Progenitor cell of endocrine pancreas (in vitro differentiated cells): ENCODE data around the gene THSD4. TPM values are rescaled to one million over a fixed set of nuclear protein-coding genes. Genes with fewer than 3 reads are reported as not detected.
A peak's percentile ranks its signal among the peaks of the same experiment; 100 is the strongest.

Experiments
- DNase-seq: peaks from one replicate; pipeline ENCODE4 v3.0.0; 2021; ENCODE audit warnings: low spot score; ENCODE audit not compliant: unreplicated experiment
- H3K27ac Mint-ChIP-seq: 2 replicates; pipeline ENCODE4 v1.8.0; 2021; ENCODE audit warnings: mild to moderate bottlenecking, moderate library complexity, mixed read lengths
- H3K27me3 Mint-ChIP-seq: 2 replicates; pipeline ENCODE4 v1.8.0; 2021; ENCODE audit warnings: mixed read lengths
- H3K36me3 Mint-ChIP-seq: 2 replicates; pipeline ENCODE4 v1.8.0; 2022; ENCODE audit warnings: mixed read lengths; ENCODE audit not compliant: insufficient read depth
- H3K4me1 Mint-ChIP-seq: 2 replicates; pipeline ENCODE4 v1.8.0; 2021; ENCODE audit warnings: low read depth, mixed read lengths
- H3K4me3 Mint-ChIP-seq: 2 replicates; pipeline ENCODE4 v1.8.0; 2021; ENCODE audit warnings: low read depth, mild to moderate bottlenecking, moderate library complexity, mixed read lengths
- H3K9me3 Mint-ChIP-seq: 2 replicates; pipeline ENCODE4 v1.8.0; 2021; ENCODE audit warnings: low read depth, mixed read lengths
- CTCF ChIP-seq: fragments of 200-600 bp; sonication (generic); IDR thresholded peaks from one replicate; pipeline ENCODE4 v1.5.0; 2021; ENCODE audit warnings: antibody characterized with exemption, mild to moderate bottlenecking; ENCODE audit not compliant: unreplicated experiment
- total RNA-seq: library from RNA; stranded (reverse); gene quantifications from 2 replicates; pipeline ENCODE4 v1.2.1, GENCODE V29; 2021

The THSD4 gene
- total RNA-seq, 1 donor from 2014 or later: 6.8 TPM

GRCh38 chr15:71473751-71474150, 358.5 kb downstream of the THSD4 start:
- Mint-ChIP-seq H3K4me3 (no peak overlapping the region), H3K36me3 (no peaks in the 10 kb centered on the region), H3K4me1 (no peaks in the 10 kb centered on the region), H3K9me3 (peaks cover under 1% of the 10 kb centered on the region), H3K27ac (no peak overlapping the region), H3K27me3 (peaks cover 19% of the 10 kb centered on the region)
- TF ChIP-seq CTCF: no peak
- DNase-seq: no peak

GRCh38 chr15:71476823-71477222, 361.6 kb downstream of the THSD4 start:
- peaks cover 22% of the 10 kb centered on the region for H3K27me3 Mint-ChIP-seq
- H3K27ac Mint-ChIP-seq: no peak overlapping the region
- DNase-seq: no peak
- H3K4me3 Mint-ChIP-seq: no peak overlapping the region
- no peaks in the 10 kb centered on the region for H3K9me3 Mint-ChIP-seq
- no peaks in the 10 kb centered on the region for H3K4me1 Mint-ChIP-seq
- no peaks in the 10 kb centered on the region for H3K36me3 Mint-ChIP-seq
- TF ChIP-seq CTCF: no peak

GRCh38 chr15:71480556-71480955, 365.3 kb downstream of the THSD4 start:
- H3K4me3 Mint-ChIP-seq: no peak overlapping the region
- H3K36me3 Mint-ChIP-seq: no peaks in the 10 kb centered on the region

GRCh38 chr15:71484080-71484479, 368.8 kb downstream of the THSD4 start:
- peaks cover 2% of the 10 kb centered on the region for H3K4me1 Mint-ChIP-seq
- H3K36me3 Mint-ChIP-seq: no peaks in the 10 kb centered on the region
- no peak overlapping the region for H3K27ac Mint-ChIP-seq
- no peak for DNase-seq
- H3K4me3 Mint-ChIP-seq: no peak overlapping the region
- peaks cover 5% of the 10 kb centered on the region for H3K9me3 Mint-ChIP-seq
- no peak for TF ChIP-seq CTCF
- peaks cover 10% of the 10 kb centered on the region for H3K27me3 Mint-ChIP-seq

More at GRCh38 chr15:71480556-71480955, 365.3 kb downstream of the THSD4 start:
- peaks cover 23% of the 10 kb centered on the region for H3K27me3 Mint-ChIP-seq
- TF ChIP-seq CTCF: no peak
- DNase-seq: no peak
- H3K4me1 Mint-ChIP-seq: peaks cover 2% of the 10 kb centered on the region
- no peaks in the 10 kb centered on the region for H3K9me3 Mint-ChIP-seq
- H3K27ac Mint-ChIP-seq: no peak overlapping the region

- no peak for DNase-seq
- Mint-ChIP-seq H3K27ac (no peak overlapping the region), H3K36me3 (no peaks in the 10 kb centered on the region), H3K27me3 (peaks cover 10% of the 10 kb centered on the region), H3K9me3 (peaks cover 5% of the 10 kb centered on the region), H3K4me1 (peaks cover 2% of the 10 kb centered on the region), H3K4me3 (no peak overlapping the region)
- TF ChIP-seq CTCF: peak; percentile 36
These were observed 369.9 kb downstream of the THSD4 start for GRCh38 chr15:71485094-71485693.
